Measurements from ENCODE around the gene NLRP11.

NLRP11 gene

DNA sequence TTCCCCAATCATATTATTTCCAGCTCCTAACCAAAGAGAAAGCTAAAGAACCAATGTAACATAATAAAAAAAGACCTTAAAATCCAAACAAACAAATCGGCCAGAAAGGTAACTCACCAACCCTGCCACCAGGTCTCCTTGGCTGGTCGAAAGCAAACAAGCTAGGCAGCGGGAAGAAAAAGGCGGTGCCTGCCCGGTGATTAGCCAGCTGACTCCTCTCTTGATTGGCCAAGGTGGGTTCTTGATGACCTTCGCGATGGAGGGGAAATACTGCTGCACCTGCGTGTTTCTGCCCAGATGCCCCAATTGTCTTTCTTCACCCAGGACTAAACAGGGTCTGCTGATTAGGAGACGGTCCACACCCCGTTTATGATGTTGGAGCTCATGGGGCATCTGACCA is at the start of gene NLRP11:
NLRP11 (minus strand) TSS at position 154 of the 400 bp plus-strand sequence. CDS start 13,825 bp downstream, outside the sequence.
- no peak within 1 kb of the TSS for H3K4me3 ChIP-seq (ENCODE audit: low read length)
- no peak for TF ChIP-seq ZNF274 (IDR thresholded peaks at IDR 0.05; ENCODE audit: low read depth, low read length)

DNA sequence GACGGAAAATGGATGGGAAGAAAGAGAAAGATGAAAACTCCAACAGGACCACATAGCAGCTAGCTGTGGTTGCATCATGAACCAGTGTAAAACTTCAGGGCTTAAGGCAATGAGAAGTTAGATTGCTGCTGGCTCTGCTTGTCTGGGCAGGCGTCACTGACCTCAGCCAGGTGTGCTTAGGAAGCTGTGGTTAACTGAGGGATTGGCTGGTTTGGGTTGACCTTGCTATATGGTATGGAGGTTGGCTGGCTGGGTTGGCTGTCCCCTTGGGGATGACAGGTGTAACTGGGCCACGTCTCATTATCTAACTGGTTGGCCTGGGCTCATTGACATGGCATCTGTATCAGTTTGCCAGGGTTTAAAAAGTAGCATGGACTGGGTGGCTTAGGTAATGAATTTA is 45.4 kb upstream of the NLRP11 start:
- TF ChIP-seq ZNF274 (IDR thresholded peaks at IDR 0.05; ENCODE audit: low read depth, low read length), result no peak
- H3K4me3 ChIP-seq (ENCODE audit: low read length), result no peak overlapping the region

- no peak for TF ChIP-seq ZNF274 (IDR thresholded peaks at IDR 0.05; ENCODE audit: low read depth, low read length)
- H3K4me3 ChIP-seq (ENCODE audit: low read length), result no peak overlapping the region
These were observed 38.9 kb upstream of the NLRP11 start for GRCh38 chr19:55870736-55871135.

DNA sequence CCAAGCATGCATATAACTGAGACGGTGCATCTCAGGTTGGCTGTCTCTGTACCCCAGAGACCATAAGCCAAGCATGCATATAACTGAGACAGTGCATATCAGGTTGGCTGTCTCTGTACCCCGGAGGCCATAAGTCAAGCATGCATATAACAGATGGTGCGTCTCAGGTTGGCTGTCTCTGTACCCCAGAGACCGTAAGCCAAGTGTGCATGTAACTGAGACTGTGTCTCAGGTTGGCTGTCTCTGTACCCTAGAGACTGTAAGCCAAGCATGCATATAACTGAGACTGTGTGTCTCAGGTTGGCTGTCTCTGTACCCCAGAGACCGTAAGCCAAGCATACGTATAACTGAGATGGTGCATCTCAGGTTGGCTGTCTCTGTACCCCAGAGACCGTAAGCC is 35.3 kb upstream of the NLRP11 start:
- H3K4me3 ChIP-seq (ENCODE audit: low read length), result no peak overlapping the region
- no peak for TF ChIP-seq ZNF274 (IDR thresholded peaks at IDR 0.05; ENCODE audit: low read depth, low read length)

DNA sequence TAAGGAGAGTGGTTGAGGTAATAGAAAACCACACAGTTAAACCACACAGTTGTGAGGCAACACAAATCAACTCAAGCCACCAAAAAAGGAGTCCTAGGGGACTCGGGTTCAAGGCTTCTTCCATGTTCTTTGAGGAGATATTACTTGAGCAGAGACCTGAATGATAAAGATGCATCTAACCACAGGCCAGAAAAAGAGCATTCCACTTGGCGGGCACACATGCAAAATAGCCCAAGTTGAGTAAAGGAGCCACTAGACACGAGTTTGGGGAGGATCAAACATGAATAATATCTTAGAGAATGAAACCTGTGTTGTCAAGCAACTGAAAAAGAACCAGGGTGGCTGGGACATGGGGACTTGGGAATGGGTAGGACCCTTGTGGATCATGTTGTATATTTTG is 34.7 kb upstream of the NLRP11 start:
- TF ChIP-seq ZNF274 (IDR thresholded peaks at IDR 0.05; ENCODE audit: low read depth, low read length), result no peak
- H3K4me3 ChIP-seq (ENCODE audit: low read length), result no peak overlapping the region

- TF ChIP-seq ZNF274 (IDR thresholded peaks at IDR 0.05; ENCODE audit: low read depth, low read length), result no peak
- no peak overlapping the region for H3K4me3 ChIP-seq (ENCODE audit: low read length)
These were observed 27.2 kb upstream of the NLRP11 start for GRCh38 chr19:55858969-55859368.

- TF ChIP-seq ZNF274 (IDR thresholded peaks at IDR 0.05; ENCODE audit: low read depth, low read length), result no peak
These were observed 26.6 kb upstream of the NLRP11 start for GRCh38 chr19:55858401-55858800.

GRCh38 chr19:55857974-55858373 is 26.2 kb upstream of the NLRP11 start:
- H3K4me3 ChIP-seq (ENCODE audit: low read length), result no peak overlapping the region
- no peak for TF ChIP-seq ZNF274 (IDR thresholded peaks at IDR 0.05; ENCODE audit: low read depth, low read length)

More at GRCh38 chr19:55858401-55858800, 26.6 kb upstream of the NLRP11 start:
- no peak overlapping the region for H3K4me3 ChIP-seq (ENCODE audit: low read length)

DNA sequence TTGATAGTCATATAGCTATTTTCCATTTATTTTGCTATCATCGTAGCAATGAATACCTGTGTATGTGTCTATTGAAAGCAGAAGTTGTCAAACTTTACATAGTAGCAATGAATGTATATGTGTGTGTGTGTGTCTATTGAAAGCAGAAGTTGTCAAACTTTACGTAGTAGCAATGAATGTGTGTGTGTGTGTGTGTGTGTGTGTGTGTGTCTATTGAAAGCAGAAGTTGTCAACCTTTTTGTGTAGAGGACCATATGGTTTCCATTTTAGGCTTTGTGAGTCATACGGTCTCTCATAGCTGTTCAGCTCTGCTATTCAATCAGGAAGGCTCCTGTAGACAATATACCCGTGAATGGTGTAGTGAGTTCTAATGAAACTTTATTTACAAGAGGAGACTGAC is 25.4 kb upstream of the NLRP11 start:
- no peak overlapping the region for H3K4me3 ChIP-seq (ENCODE audit: low read length)

DNA sequence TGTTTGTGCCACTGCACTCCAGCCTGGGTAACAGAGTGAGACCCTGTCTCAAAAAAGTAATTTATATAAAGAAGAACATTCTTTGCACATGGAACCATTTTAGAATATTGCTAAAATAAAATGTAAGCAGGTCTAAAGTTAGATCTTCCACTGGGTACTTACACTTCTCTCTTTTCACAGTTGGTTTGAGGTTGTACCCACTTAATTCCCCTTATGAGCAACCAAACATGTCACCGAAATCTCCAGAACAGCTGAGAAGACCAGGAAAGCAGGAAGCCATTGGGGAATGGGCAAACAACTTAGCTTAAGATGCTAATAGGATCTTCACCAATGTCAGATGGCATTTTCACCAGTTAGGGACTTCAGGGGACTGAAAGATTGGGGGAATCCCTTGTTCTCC is 23.4 kb upstream of the NLRP11 start:
- H3K4me3 ChIP-seq (ENCODE audit: low read length), result no peak overlapping the region
- TF ChIP-seq ZNF274 (IDR thresholded peaks at IDR 0.05; ENCODE audit: low read depth, low read length), result no peak

More for the DNA sequence above, 25.4 kb upstream of the NLRP11 start:
- no peak for TF ChIP-seq ZNF274 (IDR thresholded peaks at IDR 0.05; ENCODE audit: low read depth, low read length)

- H3K4me3 ChIP-seq (ENCODE audit: low read length), result no peak overlapping the region
- TF ChIP-seq ZNF274 (IDR thresholded peaks at IDR 0.05; ENCODE audit: low read depth, low read length), result no peak
These were observed 7.1 kb upstream of the NLRP11 start for GRCh38 chr19:55838906-55839305.

DNA sequence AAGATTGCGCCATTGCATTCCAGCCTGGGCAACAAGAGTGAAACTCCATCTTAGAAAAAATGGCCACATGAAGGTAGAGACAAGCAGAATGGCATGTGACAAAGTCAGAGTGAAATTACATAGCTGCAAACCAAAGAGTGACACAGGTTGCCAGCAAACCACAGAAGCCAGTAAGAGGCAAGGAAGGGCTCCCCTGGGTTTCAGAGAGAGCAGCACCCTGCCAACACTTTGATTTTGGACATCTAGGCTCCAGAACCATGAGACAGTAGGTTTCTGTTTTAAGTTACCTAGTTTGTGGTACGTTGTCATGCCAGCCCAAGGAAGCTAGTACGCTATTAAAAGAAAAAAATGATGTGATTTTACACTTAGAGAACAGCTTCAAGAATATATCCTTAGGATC is 6.5 kb upstream of the NLRP11 start:
- H3K4me3 ChIP-seq (ENCODE audit: low read length), result no peak overlapping the region
- no peak for TF ChIP-seq ZNF274 (IDR thresholded peaks at IDR 0.05; ENCODE audit: low read depth, low read length)

- no peak for TF ChIP-seq ZNF274 (IDR thresholded peaks at IDR 0.05; ENCODE audit: low read depth, low read length)
These were observed 4.5 kb upstream of the NLRP11 start, which contains the start of gene NLRP4 for GRCh38 chr19:55836340-55836739. NLRP4 (plus strand) TSS chr19:55836540; CDS start chr19:55852081, 15,541 bp downstream.

GRCh38 chr19:55832676-55833075 is 877 bp upstream of the NLRP11 start:
- TF ChIP-seq ZNF274 (IDR thresholded peaks at IDR 0.05; ENCODE audit: low read depth, low read length), result no peak
- H3K4me3 ChIP-seq (ENCODE audit: low read length), result no peak overlapping the region

More at GRCh38 chr19:55836340-55836739, 4.5 kb upstream of the NLRP11 start, which contains the start of gene NLRP4:
- H3K4me3 ChIP-seq (ENCODE audit: low read length), result no peak within 1 kb of the TSS

- no peak overlapping the region for H3K4me3 ChIP-seq (ENCODE audit: low read length)
- TF ChIP-seq ZNF274 (IDR thresholded peaks at IDR 0.05; ENCODE audit: low read depth, low read length), result no peak
These were observed 1.1 kb downstream of the NLRP11 start for GRCh38 chr19:55830656-55831055.

GRCh38 chr19:55820037-55820436 is 11.8 kb downstream of the NLRP11 start:
- no peak overlapping the region for H3K4me3 ChIP-seq (ENCODE audit: low read length)
- no peak for TF ChIP-seq ZNF274 (IDR thresholded peaks at IDR 0.05; ENCODE audit: low read depth, low read length)

All from GM08714 (cell line).